ENCODE measurements around the gene ANP32B.

The ANP32B gene

GRCh38 chr9:97962136-97962535 is 21.0 kb upstream of the ANP32B start:
- TF ChIP-seq, protein P1, sequence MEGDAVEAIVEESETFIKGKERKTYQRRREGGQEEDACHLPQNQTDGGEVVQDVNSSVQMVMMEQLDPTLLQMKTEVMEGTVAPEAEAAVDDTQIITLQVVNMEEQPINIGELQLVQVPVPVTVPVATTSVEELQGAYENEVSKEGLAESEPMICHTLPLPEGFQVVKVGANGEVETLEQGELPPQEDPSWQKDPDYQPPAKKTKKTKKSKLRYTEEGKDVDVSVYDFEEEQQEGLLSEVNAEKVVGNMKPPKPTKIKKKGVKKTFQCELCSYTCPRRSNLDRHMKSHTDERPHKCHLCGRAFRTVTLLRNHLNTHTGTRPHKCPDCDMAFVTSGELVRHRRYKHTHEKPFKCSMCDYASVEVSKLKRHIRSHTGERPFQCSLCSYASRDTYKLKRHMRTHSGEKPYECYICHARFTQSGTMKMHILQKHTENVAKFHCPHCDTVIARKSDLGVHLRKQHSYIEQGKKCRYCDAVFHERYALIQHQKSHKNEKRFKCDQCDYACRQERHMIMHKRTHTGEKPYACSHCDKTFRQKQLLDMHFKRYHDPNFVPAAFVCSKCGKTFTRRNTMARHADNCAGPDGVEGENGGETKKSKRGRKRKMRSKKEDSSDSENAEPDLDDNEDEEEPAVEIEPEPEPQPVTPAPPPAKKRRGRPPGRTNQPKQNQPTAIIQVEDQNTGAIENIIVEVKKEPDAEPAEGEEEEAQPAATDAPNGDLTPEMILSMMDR (IDR thresholded peaks at IDR 0.05; ENCODE audit: insufficient read depth, low read length, missing control alignments), result no peak
- no peak overlapping the region for H3K4me3 ChIP-seq (ENCODE audit: low read depth, low read length)
- POLR2A ChIA-PET, result no interaction called here
- CTCF ChIA-PET, result interaction anchor here (0.8 to 4.4 kb wide), 3 partner anchors 20 to 72 kb away, joined by 3 to 21 read pairs (median 4); partner anchors contain the start of gene TRMO
- DNase-seq (ENCODE audit: low read depth, low spot score), result no peak

DNA sequence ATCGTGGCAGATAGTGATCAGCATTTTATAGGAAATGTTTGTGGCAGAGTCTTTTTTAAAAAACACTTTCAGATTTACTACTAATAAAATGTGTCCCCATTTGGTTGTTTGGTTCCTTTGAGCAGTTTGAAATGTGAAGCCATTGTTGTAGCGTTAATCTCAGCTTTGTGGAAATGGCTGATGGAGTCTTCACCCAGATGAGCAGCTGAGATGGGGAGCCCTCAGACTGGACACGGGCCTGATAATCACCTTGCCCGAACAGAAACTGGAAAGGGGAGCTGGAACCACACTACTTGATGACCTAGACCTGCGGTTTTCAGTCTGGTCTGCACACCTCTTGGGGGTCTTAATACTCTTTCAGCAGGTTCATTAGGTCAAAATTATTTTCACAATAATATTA is 20.6 kb upstream of the ANP32B start:
- no peak for DNase-seq (ENCODE audit: low read depth, low spot score)
- ChIA-PET POLR2A (no interaction called here), CTCF (interaction anchor here (1.4 to 4.4 kb wide), 2 partner anchors 39 to 72 kb away, joined by 4 to 21 read pairs; partner anchors contain the start of gene TRMO)
- H3K4me3 ChIP-seq (ENCODE audit: low read depth, low read length), result no peak overlapping the region
- TF ChIP-seq, protein P1 (IDR thresholded peaks at IDR 0.05; ENCODE audit: insufficient read depth, low read length, missing control alignments), result no peak

DNA sequence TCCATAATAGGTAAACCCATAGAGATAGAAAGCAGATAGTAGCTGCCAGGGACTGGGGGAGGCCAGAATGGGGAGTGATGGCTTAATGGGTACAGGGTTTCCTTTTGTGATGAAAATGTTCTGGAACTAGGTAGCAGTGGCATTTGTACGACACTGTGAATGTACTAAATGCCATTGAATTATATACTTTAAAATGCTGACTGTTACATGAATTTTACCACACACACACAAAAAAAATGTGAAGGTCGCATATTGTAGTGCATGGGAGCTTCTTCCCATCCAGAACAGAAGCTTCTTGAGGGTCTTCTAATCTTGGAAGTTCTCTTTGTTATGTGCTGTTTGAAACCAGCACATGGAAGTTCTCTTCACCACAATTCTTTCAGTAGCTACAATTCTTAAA is 19.9 kb upstream of the ANP32B start:
- POLR2A ChIA-PET, result no interaction called here
- TF ChIP-seq, protein P1 (IDR thresholded peaks at IDR 0.05; ENCODE audit: insufficient read depth, low read length, missing control alignments), result no peak
- CTCF ChIA-PET, result interaction anchor here (4.4 kb wide), 1 partner anchor 40 kb away, joined by 21 read pairs; the partner anchor contains the start of gene TRMO
- no peak for DNase-seq (ENCODE audit: low read depth, low spot score)
- H3K4me3 ChIP-seq (ENCODE audit: low read depth, low read length), result no peak overlapping the region

GRCh38 chr9:97964901-97965300 is 18.2 kb upstream of the ANP32B start:
- TF ChIP-seq, protein P1 (IDR thresholded peaks at IDR 0.05; ENCODE audit: insufficient read depth, low read length, missing control alignments), result no peak
- H3K4me3 ChIP-seq (ENCODE audit: low read depth, low read length), result no peak overlapping the region
- CTCF ChIA-PET, result interaction anchor here (4.4 kb wide), 1 partner anchor 42 kb away, joined by 21 read pairs; the partner anchor contains the start of gene TRMO
- POLR2A ChIA-PET, result no interaction called here
- no peak for DNase-seq (ENCODE audit: low read depth, low spot score)

- TF ChIP-seq, protein P1 (IDR thresholded peaks at IDR 0.05; ENCODE audit: insufficient read depth, low read length, missing control alignments), result no peak
- no peak for DNase-seq (ENCODE audit: low read depth, low spot score)
- H3K4me3 ChIP-seq (ENCODE audit: low read depth, low read length), result no peak overlapping the region
- ChIA-PET POLR2A (no interaction called here), CTCF (interaction anchor here (1.1 kb wide), 1 partner anchor 43 kb away, joined by 4 read pairs; no protein-coding TSS in a partner anchor)
These were observed 16.6 kb upstream of the ANP32B start for GRCh38 chr9:97966493-97966892.

DNA sequence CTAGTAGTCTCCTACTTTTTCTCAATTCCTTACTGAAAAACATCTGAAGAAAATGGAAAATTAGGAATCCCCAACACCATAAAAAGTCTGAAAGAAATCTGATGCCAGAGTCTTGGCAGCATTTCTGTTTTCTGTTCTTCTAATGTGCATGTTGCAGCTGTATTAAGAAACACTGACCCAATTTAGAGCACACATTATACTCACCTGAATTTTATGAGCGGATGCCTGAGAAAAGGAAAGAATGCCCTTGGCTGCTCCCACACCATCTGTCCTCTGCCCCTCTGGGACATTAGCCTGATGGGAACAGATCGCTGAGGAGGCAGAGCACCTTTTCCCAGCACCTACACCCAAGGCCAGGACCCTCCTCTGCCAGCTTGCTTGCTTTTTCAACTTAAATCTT is 14.1 kb upstream of the ANP32B start:
- CTCF ChIA-PET, result interaction anchor here (0.7 kb wide), 1 partner anchor 12 kb away, joined by 3 read pairs; no protein-coding TSS in a partner anchor
- no peak for DNase-seq (ENCODE audit: low read depth, low spot score)
- POLR2A ChIA-PET, result no interaction called here
- H3K4me3 ChIP-seq (ENCODE audit: low read depth, low read length), result no peak overlapping the region
- TF ChIP-seq, protein P1 (IDR thresholded peaks at IDR 0.05; ENCODE audit: insufficient read depth, low read length, missing control alignments), result no peak
